ENCODE measurements around the gene DAB2. TPM values are rescaled to one million over a fixed set of nuclear protein-coding genes. Genes with fewer than 3 reads are reported as not detected.

Gene DAB2
- total RNA-seq, 5 donors from 2014 or later (not counting 1 experiment from before 2014, with no cell fraction given) = 0.47 to 1.1 (median 0.78) TPM

DNA sequence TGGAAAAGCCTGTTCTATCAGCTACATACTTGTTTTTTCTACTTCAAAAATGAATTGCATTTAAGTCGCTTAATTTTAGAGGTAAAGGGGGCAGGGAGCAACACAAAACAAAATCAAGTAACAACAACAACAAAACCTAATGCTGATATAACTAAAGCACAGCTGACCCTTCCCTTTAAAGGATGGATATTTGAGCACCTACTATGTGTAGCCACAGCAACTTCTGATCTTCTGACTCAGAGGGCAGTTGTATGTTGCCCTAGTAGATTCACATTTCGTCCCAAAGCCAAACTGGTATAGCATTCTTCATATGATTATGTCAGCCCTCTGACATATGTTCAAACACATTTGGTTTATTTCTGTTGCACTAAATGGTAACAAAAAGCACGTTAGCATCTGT lies 6.8 kb downstream of the DAB2 start:
- POLR2A ChIA-PET = interaction anchor here in 1 of 2 donors (0.7 kb wide), 1 partner anchor 147 kb away, joined by 3 read pairs; no protein-coding TSS in a partner anchor
- Mint-ChIP-seq H3K36me3 (no peaks in the 10 kb centered on the region), H3K27ac (no peak overlapping the region), H3K9me3 (no peaks in the 10 kb centered on the region), H3K4me3 (no peak overlapping the region), H3K4me1 (no peaks in the 10 kb centered on the region), H3K27me3 (peaks cover 2 to 4% of the 10 kb centered on the region in 2 donors)
- no peaks in the 10 kb centered on the region for H3K9me3 ChIP-seq
- CTCF ChIA-PET = no interaction called here
- H3K27ac ChIP-seq (ENCODE audit: low read length) = no peak overlapping the region
- no peaks in the 10 kb centered on the region for H3K4me1 ChIP-seq (ENCODE audit: control insufficient read depth in 1 of 2, extremely low read depth in 1 of 2, insufficient read depth in 2 of 2, low read length in 2 of 2)
- H3K36me3 ChIP-seq (ENCODE audit: control insufficient read depth in 2 of 2, extremely low read depth in 1 of 2, insufficient read depth in 1 of 2, low read length in 1 of 2) = no peaks in the 10 kb centered on the region
- H3K4me3 ChIP-seq (ENCODE audit: control insufficient read depth in 1 of 2, extremely low read depth in 1 of 2, low read length in 1 of 2) = no peak overlapping the region
- no peak for DNase-seq
- H3K27me3 ChIP-seq (replicated peaks in 1 of 2; ENCODE audit: control insufficient read depth in 2 of 2, extremely low read depth in 1 of 2, insufficient read depth in 2 of 2, low read length in 1 of 2) = no peaks in the 10 kb centered on the region
- WGBS (ENCODE audit: insufficient coverage) = 67% methylated on average over 1 of the region's 3 CpGs
- ATAC-seq (replicated peaks in 1 of 4) = no peak

DNA sequence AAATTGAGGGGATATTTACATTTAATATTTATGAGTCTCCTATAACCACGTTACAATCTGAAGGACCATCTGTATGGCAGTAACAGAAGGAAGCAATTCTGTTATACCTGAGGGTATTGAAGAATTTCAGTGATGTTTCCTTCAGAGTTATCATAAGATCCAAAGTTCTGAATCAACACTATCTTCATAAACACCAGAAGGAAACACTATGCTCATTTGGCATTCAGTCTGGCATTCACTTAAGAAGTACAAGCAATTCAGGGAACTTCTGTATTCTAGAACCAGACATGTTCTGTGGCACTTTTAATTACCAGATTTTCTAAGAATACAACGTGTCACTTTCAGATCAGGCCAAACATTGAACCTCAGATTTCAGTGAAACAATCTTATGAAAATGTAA lies 9.6 kb downstream of the DAB2 start:
- H3K36me3 ChIP-seq (ENCODE audit: control insufficient read depth in 2 of 2, extremely low read depth in 1 of 2, insufficient read depth in 1 of 2, low read length in 1 of 2) = no peaks in the 10 kb centered on the region
- 44% methylated on average over 1 of the region's 2 CpGs for WGBS (ENCODE audit: insufficient coverage)
- no peak overlapping the region for H3K27ac Mint-ChIP-seq
- no peaks in the 10 kb centered on the region for H3K4me1 Mint-ChIP-seq
- no peak overlapping the region for H3K27ac ChIP-seq (ENCODE audit: low read length)
- ChIA-PET CTCF (no interaction called here), POLR2A (no interaction called here)
- no peaks in the 10 kb centered on the region for H3K36me3 Mint-ChIP-seq
- no peak overlapping the region for H3K4me3 Mint-ChIP-seq
- ATAC-seq (replicated peaks in 1 of 4) (no peak), DNase-seq (no peak)
- H3K27me3 Mint-ChIP-seq = peaks cover 0 to 4% of the 10 kb centered on the region in 2 donors
- H3K4me3 ChIP-seq (ENCODE audit: control insufficient read depth in 1 of 2, extremely low read depth in 1 of 2, low read length in 1 of 2) = no peak overlapping the region
- H3K4me1 ChIP-seq (ENCODE audit: control insufficient read depth in 1 of 2, extremely low read depth in 1 of 2, insufficient read depth in 2 of 2, low read length in 2 of 2) = no peaks in the 10 kb centered on the region
- no peaks in the 10 kb centered on the region for H3K9me3 ChIP-seq
- no peaks in the 10 kb centered on the region for H3K27me3 ChIP-seq (replicated peaks in 1 of 2; ENCODE audit: control insufficient read depth in 2 of 2, extremely low read depth in 1 of 2, insufficient read depth in 2 of 2, low read length in 1 of 2)
- no peaks in the 10 kb centered on the region for H3K9me3 Mint-ChIP-seq

DNA sequence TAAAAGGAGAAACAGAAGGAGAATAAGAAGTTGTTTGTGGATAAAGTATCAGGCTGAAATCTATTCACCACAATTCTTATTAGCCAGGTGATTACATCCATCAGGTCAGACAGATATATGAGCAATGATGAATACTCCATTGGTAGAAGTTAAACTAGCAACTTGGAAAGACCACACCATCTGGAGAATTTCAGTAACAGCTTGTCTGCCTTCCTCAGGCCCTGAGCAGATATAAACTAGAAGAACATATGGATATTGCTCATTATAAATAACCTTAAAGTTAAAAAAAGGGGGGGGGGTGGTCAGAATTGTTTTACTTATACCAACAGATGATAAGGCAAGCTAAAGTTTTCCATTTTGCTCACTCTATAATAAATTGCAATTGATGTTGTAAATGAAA lies 10.4 kb downstream of the DAB2 start:
- Histone ChIP-seq H3K36me3 (ENCODE audit: control insufficient read depth in 2 of 2, extremely low read depth in 1 of 2, insufficient read depth in 1 of 2, low read length in 1 of 2) (no peaks in the 10 kb centered on the region), H3K27ac (ENCODE audit: low read length) (no peak overlapping the region), H3K27me3 (replicated peaks in 1 of 2; ENCODE audit: control insufficient read depth in 2 of 2, extremely low read depth in 1 of 2, insufficient read depth in 2 of 2, low read length in 1 of 2) (no peaks in the 10 kb centered on the region), H3K4me3 (ENCODE audit: control insufficient read depth in 1 of 2, extremely low read depth in 1 of 2, low read length in 1 of 2) (no peak overlapping the region), H3K9me3 (no peaks in the 10 kb centered on the region), H3K4me1 (ENCODE audit: control insufficient read depth in 1 of 2, extremely low read depth in 1 of 2, insufficient read depth in 2 of 2, low read length in 2 of 2) (no peaks in the 10 kb centered on the region)
- Mint-ChIP-seq H3K9me3 (no peaks in the 10 kb centered on the region), H3K36me3 (no peaks in the 10 kb centered on the region), H3K27ac (no peak overlapping the region), H3K27me3 (peaks cover 0 to 4% of the 10 kb centered on the region in 2 donors), H3K4me1 (no peaks in the 10 kb centered on the region), H3K4me3 (no peak overlapping the region)
- DNase-seq = no peak
- ATAC-seq (replicated peaks in 1 of 4) = no peak
- ChIA-PET CTCF (no interaction called here), POLR2A (interaction anchor here in 1 of 2 donors (0.7 kb wide), 1 partner anchor 24 kb away, joined by 3 read pairs; no protein-coding TSS in a partner anchor)

DNA sequence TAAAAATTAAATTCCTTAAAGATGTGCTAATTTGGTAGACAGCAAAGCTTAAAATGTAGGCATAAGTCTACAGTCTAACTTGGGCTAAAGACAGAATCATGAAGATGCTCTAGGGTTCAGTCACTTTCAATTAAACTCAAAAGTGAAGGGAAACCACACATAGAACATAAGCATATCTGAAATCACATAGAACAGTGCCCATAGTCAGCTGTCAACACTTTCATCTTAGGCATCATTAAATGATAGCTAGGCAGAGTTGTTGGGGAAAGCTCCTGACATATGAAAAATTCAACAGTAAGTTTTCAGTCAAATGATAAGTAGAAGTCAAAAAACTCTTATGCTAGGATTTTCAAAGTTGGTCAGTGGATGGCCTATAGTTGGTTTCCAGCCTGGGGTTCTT lies 11.0 kb downstream of the DAB2 start:
- CTCF ChIA-PET = no interaction called here
- no peaks in the 10 kb centered on the region for H3K36me3 Mint-ChIP-seq
- Histone ChIP-seq H3K27ac (ENCODE audit: low read length) (no peak overlapping the region), H3K27me3 (replicated peaks in 1 of 2; ENCODE audit: control insufficient read depth in 2 of 2, extremely low read depth in 1 of 2, insufficient read depth in 2 of 2, low read length in 1 of 2) (no peaks in the 10 kb centered on the region), H3K9me3 (no peaks in the 10 kb centered on the region), H3K4me1 (ENCODE audit: control insufficient read depth in 1 of 2, extremely low read depth in 1 of 2, insufficient read depth in 2 of 2, low read length in 2 of 2) (no peaks in the 10 kb centered on the region), H3K36me3 (ENCODE audit: control insufficient read depth in 2 of 2, extremely low read depth in 1 of 2, insufficient read depth in 1 of 2, low read length in 1 of 2) (no peaks in the 10 kb centered on the region), H3K4me3 (ENCODE audit: control insufficient read depth in 1 of 2, extremely low read depth in 1 of 2, low read length in 1 of 2) (no peak overlapping the region)
- no peaks in the 10 kb centered on the region for H3K4me1 Mint-ChIP-seq
- no peak overlapping the region for H3K27ac Mint-ChIP-seq
- H3K27me3 Mint-ChIP-seq = peaks cover 0 to 5% of the 10 kb centered on the region in 2 donors
- DNase-seq (no peak), ATAC-seq (replicated peaks in 1 of 4) (no peak)
- H3K9me3 Mint-ChIP-seq = no peaks in the 10 kb centered on the region
- no peak overlapping the region for H3K4me3 Mint-ChIP-seq
- POLR2A ChIA-PET = no interaction called here

DNA sequence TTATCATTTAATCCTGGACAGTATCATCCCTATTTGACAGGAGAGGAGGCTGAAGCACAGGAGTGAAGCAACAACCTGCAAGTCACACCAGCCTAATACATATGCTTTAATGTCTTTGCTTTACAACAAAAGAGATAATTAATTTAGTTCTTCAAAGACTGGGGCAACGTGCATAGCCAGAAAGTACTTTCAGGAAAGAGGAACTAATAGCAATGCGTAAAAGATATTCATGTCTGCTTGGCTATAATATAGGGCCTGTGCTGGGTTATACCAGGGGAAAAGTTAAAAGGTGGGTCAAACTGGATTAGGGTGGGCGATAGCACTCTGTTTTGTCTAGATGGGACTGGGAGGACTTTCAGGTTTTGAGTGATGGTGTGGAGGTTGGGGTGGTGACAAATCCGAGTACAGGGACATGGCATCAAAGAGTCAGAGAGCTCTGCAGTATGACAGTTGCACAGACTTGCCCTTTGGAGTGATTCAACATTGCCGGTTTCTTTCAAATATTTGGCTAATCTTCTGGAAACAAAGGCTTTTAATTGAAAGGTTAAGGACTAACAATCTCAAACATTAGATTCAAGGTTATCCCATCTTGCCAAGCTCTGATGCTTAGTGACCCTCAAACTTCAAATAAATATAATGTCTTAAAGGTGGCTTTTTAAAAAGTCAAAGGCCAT lies 11.9 kb downstream of the DAB2 start:
- H3K9me3 Mint-ChIP-seq = no peaks in the 10 kb centered on the region
- H3K27me3 Mint-ChIP-seq = peaks cover 3 to 6% of the 10 kb centered on the region in 2 donors
- 76% methylated on average over 4 of the region's 5 CpGs for WGBS (ENCODE audit: insufficient coverage)
- Histone ChIP-seq H3K27ac (ENCODE audit: low read length) (no peak overlapping the region), H3K27me3 (replicated peaks in 1 of 2; ENCODE audit: control insufficient read depth in 2 of 2, extremely low read depth in 1 of 2, insufficient read depth in 2 of 2, low read length in 1 of 2) (no peaks in the 10 kb centered on the region), H3K4me1 (ENCODE audit: control insufficient read depth in 1 of 2, extremely low read depth in 1 of 2, insufficient read depth in 2 of 2, low read length in 2 of 2) (no peaks in the 10 kb centered on the region), H3K4me3 (ENCODE audit: control insufficient read depth in 1 of 2, extremely low read depth in 1 of 2, low read length in 1 of 2) (no peak overlapping the region), H3K9me3 (no peaks in the 10 kb centered on the region), H3K36me3 (ENCODE audit: control insufficient read depth in 2 of 2, extremely low read depth in 1 of 2, insufficient read depth in 1 of 2, low read length in 1 of 2) (no peaks in the 10 kb centered on the region)
- ChIA-PET POLR2A (no interaction called here), CTCF (no interaction called here)
- no peaks in the 10 kb centered on the region for H3K4me1 Mint-ChIP-seq
- no peak overlapping the region for H3K4me3 Mint-ChIP-seq
- H3K27ac Mint-ChIP-seq = no peak overlapping the region
- ATAC-seq (replicated peaks in 1 of 4) = no peak
- no peak for DNase-seq
- H3K36me3 Mint-ChIP-seq = no peaks in the 10 kb centered on the region

DNA sequence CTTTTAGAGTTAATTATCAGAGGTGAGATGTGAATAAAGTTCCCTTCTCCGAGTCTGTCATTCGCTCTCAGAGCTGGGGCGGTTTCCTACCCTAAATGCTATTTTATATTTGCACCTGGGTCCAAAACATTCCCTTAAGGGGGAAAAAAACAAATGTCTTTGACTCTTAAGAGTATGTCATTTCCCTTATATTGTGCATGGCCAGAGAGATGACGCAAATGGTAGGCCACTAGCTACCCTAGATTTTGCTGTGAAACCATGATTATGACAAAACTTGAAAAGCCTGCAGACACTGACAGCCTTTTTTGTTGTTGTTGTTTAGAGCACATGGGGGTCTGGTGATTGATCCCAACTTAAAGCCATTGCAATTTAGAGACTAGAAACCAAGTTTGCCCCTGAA lies 12.8 kb downstream of the DAB2 start:
- Histone ChIP-seq H3K36me3 (ENCODE audit: control insufficient read depth in 2 of 2, extremely low read depth in 1 of 2, insufficient read depth in 1 of 2, low read length in 1 of 2) (no peaks in the 10 kb centered on the region), H3K27me3 (replicated peaks in 1 of 2; ENCODE audit: control insufficient read depth in 2 of 2, extremely low read depth in 1 of 2, insufficient read depth in 2 of 2, low read length in 1 of 2) (no peaks in the 10 kb centered on the region), H3K27ac (ENCODE audit: low read length) (no peak overlapping the region), H3K4me3 (ENCODE audit: control insufficient read depth in 1 of 2, extremely low read depth in 1 of 2, low read length in 1 of 2) (no peak overlapping the region), H3K9me3 (no peaks in the 10 kb centered on the region), H3K4me1 (ENCODE audit: control insufficient read depth in 1 of 2, extremely low read depth in 1 of 2, insufficient read depth in 2 of 2, low read length in 2 of 2) (no peaks in the 10 kb centered on the region)
- ATAC-seq (replicated peaks in 1 of 4) (no peak), DNase-seq (no peak)
- H3K9me3 Mint-ChIP-seq = no peaks in the 10 kb centered on the region
- H3K27me3 Mint-ChIP-seq = peaks cover 6 to 11% of the 10 kb centered on the region in 2 donors
- ChIA-PET POLR2A (no interaction called here), CTCF (no interaction called here)
- WGBS (ENCODE audit: insufficient coverage) = 100% methylated on average over 1 of the region's 4 CpGs
- no peaks in the 10 kb centered on the region for H3K36me3 Mint-ChIP-seq
- no peak overlapping the region for H3K27ac Mint-ChIP-seq
- H3K4me1 Mint-ChIP-seq = no peaks in the 10 kb centered on the region
- no peak overlapping the region for H3K4me3 Mint-ChIP-seq

DNA sequence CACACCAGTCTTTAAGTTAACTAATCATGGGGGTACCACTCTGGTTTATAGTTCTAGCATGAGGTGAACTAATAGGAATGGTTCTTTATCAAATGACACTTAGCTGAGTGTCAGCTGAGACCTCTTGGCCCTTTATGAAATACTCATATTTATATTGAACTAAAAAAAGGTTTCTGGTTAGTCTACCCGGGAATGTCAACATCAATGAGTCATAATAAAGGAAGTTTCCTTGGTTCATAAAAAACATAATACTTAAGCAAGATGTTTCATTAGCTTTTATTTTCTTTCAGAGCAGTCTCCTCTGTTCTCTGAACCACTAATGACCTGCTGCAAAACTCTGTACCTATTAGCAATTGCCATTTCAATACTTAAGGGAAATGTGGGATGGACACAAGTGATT lies 13.7 kb downstream of the DAB2 start:
- Histone ChIP-seq H3K4me1 (ENCODE audit: control insufficient read depth in 1 of 2, extremely low read depth in 1 of 2, insufficient read depth in 2 of 2, low read length in 2 of 2) (no peaks in the 10 kb centered on the region), H3K9me3 (no peaks in the 10 kb centered on the region), H3K27ac (ENCODE audit: low read length) (no peak overlapping the region), H3K27me3 (replicated peaks in 1 of 2; ENCODE audit: control insufficient read depth in 2 of 2, extremely low read depth in 1 of 2, insufficient read depth in 2 of 2, low read length in 1 of 2) (peaks cover 0 to 3% of the 10 kb centered on the region in 2 experiments), H3K36me3 (ENCODE audit: control insufficient read depth in 2 of 2, extremely low read depth in 1 of 2, insufficient read depth in 1 of 2, low read length in 1 of 2) (no peaks in the 10 kb centered on the region), H3K4me3 (ENCODE audit: control insufficient read depth in 1 of 2, extremely low read depth in 1 of 2, low read length in 1 of 2) (no peak overlapping the region)
- Mint-ChIP-seq H3K27ac (no peak overlapping the region), H3K4me1 (no peaks in the 10 kb centered on the region), H3K27me3 (peaks cover 8 to 12% of the 10 kb centered on the region in 2 donors), H3K4me3 (no peak overlapping the region), H3K36me3 (no peaks in the 10 kb centered on the region), H3K9me3 (no peaks in the 10 kb centered on the region)
- WGBS (ENCODE audit: insufficient coverage) = no CpG with 5 or more reads among the region's 1 CpG
- ATAC-seq (replicated peaks in 1 of 4) (no peak), DNase-seq (no peak)
- ChIA-PET CTCF (interaction anchor here (0.6 to 0.7 kb wide), 2 partner anchors 35 to 52 kb away, joined by 3 to 4 read pairs; no protein-coding TSS in a partner anchor), POLR2A (no interaction called here)
